Parathyroid adenoma (tissue), 2 donors: ENCODE results near the gene ADAMTS10.

Experiments
- H2AFZ ChIP-seq: fragments of 300-600 bp; sonication (generic); one replicate; pipeline ENCODE4 v1.7.0; 2017; ENCODE audit warnings: antibody characterized with exemption, mild to moderate bottlenecking
- H3K27ac ChIP-seq: fragments of 300-600 bp; sonication (generic); one replicate; pipeline ENCODE4 v1.7.0; 2017
- H3K27me3 ChIP-seq: fragments of 300-600 bp; sonication (generic); one replicate; pipeline ENCODE4 v1.7.0; 2017; ENCODE audit warnings: low read length; ENCODE audit not compliant: control insufficient read depth, insufficient read depth
- H3K36me3 ChIP-seq: fragments of 300-600 bp; sonication (generic); one replicate; pipeline ENCODE4 v1.7.0; 2017; ENCODE audit warnings: low read length; ENCODE audit not compliant: control insufficient read depth, insufficient read depth
- H3K4me1 ChIP-seq: fragments of 300-600 bp; sonication (generic); one replicate; pipeline ENCODE4 v1.7.0; 2017; ENCODE audit warnings: control low read depth
- H3K4me2 ChIP-seq: fragments of 300-600 bp; sonication (generic); one replicate; pipeline ENCODE4 v1.7.0; 2017; ENCODE audit warnings: low read length
- H3K4me3 ChIP-seq: fragments of 300-600 bp; sonication (generic); one replicate; pipeline ENCODE4 v1.7.0; 2017; ENCODE audit warnings: low read depth, low read length
- H3K79me2 ChIP-seq: fragments of 300-600 bp; sonication (generic); one replicate; pipeline ENCODE4 v1.7.0; 2017; ENCODE audit warnings: control low read depth
- H3K9ac ChIP-seq: fragments of 300-600 bp; sonication (generic); one replicate; pipeline ENCODE4 v1.7.0; 2017; ENCODE audit warnings: mild to moderate bottlenecking
- H3K9me3 ChIP-seq: fragments of 300-600 bp; sonication (generic); one replicate; pipeline ENCODE4 v1.7.0; 2017; ENCODE audit warnings: low read length; ENCODE audit not compliant: control insufficient read depth
- CTCF ChIP-seq: fragments of 300-600 bp; sonication (generic); IDR thresholded peaks from one replicate; pipeline ENCODE4 v1.7.0; 2017; ENCODE audit warnings: antibody characterized with exemption, mild to moderate bottlenecking
- donor health status: primary hyperparathyroidism.

Gene ADAMTS10

GRCh38 chr19:8641908-8642547 is 31.5 kb upstream of the ADAMTS10 start:
- Histone ChIP-seq H3K27ac (no peak overlapping the region), H2AFZ (no peak overlapping the region), H3K36me3 (no peaks in the 10 kb centered on the region), H3K4me3 (no peak overlapping the region), H3K9me3 (no peaks in the 10 kb centered on the region), H3K4me2 (no peak overlapping the region), H3K27me3 (no peaks in the 10 kb centered on the region), H3K9ac (no peak overlapping the region), H3K79me2 (no peaks in the 10 kb centered on the region), H3K4me1 (no peaks in the 10 kb centered on the region)
- TF ChIP-seq CTCF: peak; percentile 48

- H3K79me2 ChIP-seq: no peaks in the 10 kb centered on the region
- no peaks in the 10 kb centered on the region for H3K36me3 ChIP-seq
- no peak overlapping the region for H3K4me2 ChIP-seq
- no peaks in the 10 kb centered on the region for H3K4me1 ChIP-seq
- H3K27ac ChIP-seq: no peak overlapping the region
- H3K9ac ChIP-seq: no peak overlapping the region
- H3K27me3 ChIP-seq: no peaks in the 10 kb centered on the region
- H2AFZ ChIP-seq: no peak overlapping the region
- no peaks in the 10 kb centered on the region for H3K9me3 ChIP-seq
- no peak for TF ChIP-seq CTCF
- H3K4me3 ChIP-seq: no peak overlapping the region
Measured at GRCh38 chr19:8641221-8641907, 30.8 kb upstream of the ADAMTS10 start.

DNA sequence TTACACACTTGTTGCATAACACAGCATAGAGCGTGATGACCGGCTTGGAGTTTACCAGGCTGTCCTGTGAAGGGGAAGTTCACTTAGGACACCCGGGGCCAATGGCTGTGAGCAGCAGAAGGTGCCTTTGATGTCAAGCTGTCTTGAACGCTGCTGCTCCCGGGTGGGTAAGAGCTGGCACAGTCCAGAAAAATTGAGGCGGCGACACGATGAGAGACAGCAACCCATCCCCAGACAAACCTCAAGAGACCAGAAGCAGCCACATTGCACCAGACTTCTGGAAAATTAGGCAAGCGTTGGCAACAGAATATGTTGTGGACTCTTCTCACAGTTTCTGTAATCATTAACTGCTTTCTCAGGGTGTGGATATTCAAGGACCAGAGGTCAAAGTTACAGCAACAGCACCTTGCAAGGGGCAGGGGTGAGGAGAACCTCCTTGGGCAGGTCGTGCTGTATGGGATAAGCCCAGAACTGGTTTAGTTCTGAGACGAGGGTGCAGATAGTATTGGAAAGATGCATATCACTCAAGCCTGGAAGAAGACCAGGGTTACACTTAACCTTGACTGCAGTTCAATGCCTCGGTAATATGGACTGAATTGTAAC is 30.0 kb upstream of the ADAMTS10 start:
- no peaks in the 10 kb centered on the region for H3K36me3 ChIP-seq
- H2AFZ ChIP-seq: no peak overlapping the region
- no peak overlapping the region for H3K4me3 ChIP-seq
- no peaks in the 10 kb centered on the region for H3K27me3 ChIP-seq
- no peaks in the 10 kb centered on the region for H3K79me2 ChIP-seq
- H3K4me2 ChIP-seq: no peak overlapping the region
- no peaks in the 10 kb centered on the region for H3K4me1 ChIP-seq
- no peaks in the 10 kb centered on the region for H3K9me3 ChIP-seq
- TF ChIP-seq CTCF: no peak
- H3K9ac ChIP-seq: no peak overlapping the region
- no peak overlapping the region for H3K27ac ChIP-seq

- Histone ChIP-seq H3K4me3 (no peak overlapping the region), H3K36me3 (no peaks in the 10 kb centered on the region), H3K4me1 (no peaks in the 10 kb centered on the region), H2AFZ (no peak overlapping the region), H3K4me2 (no peak overlapping the region), H3K79me2 (no peaks in the 10 kb centered on the region), H3K27me3 (no peaks in the 10 kb centered on the region), H3K27ac (no peak overlapping the region), H3K9ac (no peak overlapping the region), H3K9me3 (no peaks in the 10 kb centered on the region)
- no peak for TF ChIP-seq CTCF
Measured at GRCh38 chr19:8639821-8640401, 29.4 kb upstream of the ADAMTS10 start.
